Measurements from ENCODE around the gene CD274. TPM values are rescaled to one million over a fixed set of nuclear protein-coding genes. Genes with fewer than 3 reads are reported as not detected.

Gene CD274
- total and polyA plus RNA-seq, 2 experiments from 2014 or later, result not detected

- TF ChIP-seq ZNF462 (CRISPR knock-in tag; IDR thresholded peaks at IDR 0.05), result no peak
- TF ChIP-seq CREB1 (CRISPR knock-in tag; IDR thresholded peaks at IDR 0.05; ENCODE audit: low read depth), result no peak
- TF ChIP-seq CTCF (conservative IDR thresholded peaks at IDR 0.05; ENCODE audit: low read depth in 2 of 2), result no peak
- no peak for TF ChIP-seq EZH2 (IDR thresholded peaks at IDR 0.05; ENCODE audit: low read depth, unreplicated experiment)
- TF ChIP-seq ETS1 (IDR thresholded peaks at IDR 0.05), result no peak
- no peak for TF ChIP-seq JUNB (IDR thresholded peaks at IDR 0.05; ENCODE audit: unreplicated experiment)
- TF ChIP-seq STAT1 (IDR thresholded peaks at IDR 0.05; ENCODE audit: unreplicated experiment), result no peak
- TF ChIP-seq EZH2phosphoT487 (IDR thresholded peaks at IDR 0.05; ENCODE audit: unreplicated experiment), result no peak
- no peak for TF ChIP-seq POLR2AphosphoS5 (IDR thresholded peaks at IDR 0.05; ENCODE audit: low read depth)
Measured at GRCh38 chr9:5500441-5501235, 50.3 kb downstream of the CD274 start (continued).
